HTR-8/SVneo (cell line): Measurements from ENCODE around the gene CACNA2D3.

Experiments used
- DNase-seq: peaks from one replicate; pipeline ENCODE4 v3.0.0; 2011; ENCODE audit warnings: low spot score, mixed read lengths; ENCODE audit not compliant: insufficient read length
- FAIRE-seq: peaks from 2 replicates; lab custom pipeline; 2011; peaks lifted over from hg19 to GRCh38; lab: Jason Lieb, UNC

Gene CACNA2D3

GRCh38 chr3:54165865-54166264 is 43.5 kb downstream of the CACNA2D3 start:
- no peak for FAIRE-seq

GRCh38 chr3:54167999-54168398 is 45.6 kb downstream of the CACNA2D3 start:
- no peak for DNase-seq
- FAIRE-seq: no peak

More at GRCh38 chr3:54165865-54166264, 43.5 kb downstream of the CACNA2D3 start:
- no peak for DNase-seq

GRCh38 chr3:54168451-54168850 is 46.1 kb downstream of the CACNA2D3 start:
- DNase-seq: no peak
- no peak for FAIRE-seq

- DNase-seq (no peak), FAIRE-seq (no peak)
Measured at GRCh38 chr3:54169524-54169923, 47.2 kb downstream of the CACNA2D3 start.

GRCh38 chr3:54171509-54171908 is 49.2 kb downstream of the CACNA2D3 start:
- DNase-seq (no peak), FAIRE-seq (no peak)

- no peak for FAIRE-seq
Measured at GRCh38 chr3:54171951-54172350, 49.6 kb downstream of the CACNA2D3 start.

GRCh38 chr3:54173371-54173770 is 51.0 kb downstream of the CACNA2D3 start:
- FAIRE-seq (no peak), DNase-seq (no peak)

More at GRCh38 chr3:54171951-54172350, 49.6 kb downstream of the CACNA2D3 start:
- no peak for DNase-seq

- FAIRE-seq: no peak
- DNase-seq: no peak
Measured at GRCh38 chr3:54176106-54176505, 53.8 kb downstream of the CACNA2D3 start.

GRCh38 chr3:54177816-54178215 is 55.5 kb downstream of the CACNA2D3 start:
- DNase-seq (no peak), FAIRE-seq (no peak)

- no peak for DNase-seq
- FAIRE-seq: no peak
Measured at GRCh38 chr3:54178376-54178775, 56.0 kb downstream of the CACNA2D3 start.

- no peak for FAIRE-seq
- DNase-seq: no peak
Measured at GRCh38 chr3:54180921-54181320, 58.6 kb downstream of the CACNA2D3 start.

- FAIRE-seq: no peak
- DNase-seq: no peak
Measured at GRCh38 chr3:54182242-54182641, 59.9 kb downstream of the CACNA2D3 start.

- no peak for FAIRE-seq
- no peak for DNase-seq
Measured at GRCh38 chr3:54185740-54186139, 63.4 kb downstream of the CACNA2D3 start.

- FAIRE-seq: no peak
- DNase-seq: peak; percentile 27
Measured at GRCh38 chr3:54188176-54188791, 65.9 kb downstream of the CACNA2D3 start.

GRCh38 chr3:54191220-54191619 is 68.9 kb downstream of the CACNA2D3 start:
- DNase-seq (no peak), FAIRE-seq (no peak)

- FAIRE-seq: no peak
- no peak for DNase-seq
Measured at GRCh38 chr3:54192026-54192425, 69.7 kb downstream of the CACNA2D3 start.

GRCh38 chr3:54193093-54193492 is 70.7 kb downstream of the CACNA2D3 start:
- no peak for FAIRE-seq
- no peak for DNase-seq

GRCh38 chr3:54196360-54196991 is 74.1 kb downstream of the CACNA2D3 start:
- FAIRE-seq: no peak

GRCh38 chr3:54197509-54197908 is 75.2 kb downstream of the CACNA2D3 start:
- no peak for DNase-seq
- no peak for FAIRE-seq

More at GRCh38 chr3:54196360-54196991, 74.1 kb downstream of the CACNA2D3 start:
- no peak for DNase-seq

- DNase-seq: no peak
- no peak for FAIRE-seq
Measured at GRCh38 chr3:54198556-54198955, 76.2 kb downstream of the CACNA2D3 start.

GRCh38 chr3:54202054-54202453 is 79.7 kb downstream of the CACNA2D3 start:
- DNase-seq (no peak), FAIRE-seq (no peak)
